Measurements from ENCODE around the gene C19orf38. TPM values are rescaled to one million over a fixed set of nuclear protein-coding genes. Genes with fewer than 3 reads are reported as not detected.

The C19orf38 gene
- total and polyA plus RNA-seq, 10 donors = 10.2 to 48.1 (median 17.9) TPM

DNA sequence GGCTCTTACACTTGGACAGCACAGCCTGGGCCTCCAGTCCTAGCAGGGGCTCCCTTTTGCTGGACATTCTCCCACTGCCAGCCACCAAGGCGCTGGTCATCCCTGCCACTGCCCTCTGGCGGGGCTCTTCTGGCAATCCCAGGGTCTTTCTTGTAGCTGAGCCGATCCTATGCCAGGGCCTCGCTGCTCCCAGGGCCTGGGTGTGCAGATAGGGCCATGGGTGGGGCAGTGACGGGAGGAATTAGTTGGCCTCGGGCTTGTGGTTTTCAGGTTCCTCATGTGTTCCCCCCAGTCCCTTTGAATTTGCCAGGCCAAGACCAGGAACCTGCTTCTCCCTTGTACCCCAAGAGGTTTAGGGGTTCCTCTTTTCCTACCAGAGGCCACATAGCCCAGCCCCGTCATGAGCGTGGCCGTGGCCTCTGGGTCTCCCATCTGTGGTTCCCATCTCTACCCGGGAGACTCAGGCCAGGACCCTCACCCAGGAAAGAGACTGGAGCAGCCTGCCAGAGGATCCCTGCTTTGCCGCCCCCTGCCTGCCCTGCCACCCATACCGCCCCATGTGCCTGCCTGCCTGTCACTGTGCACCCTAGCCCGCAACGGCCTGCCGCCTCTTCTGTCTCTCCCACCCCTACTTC lies 38.4 kb upstream of the C19orf38 start:
- TF ChIP-seq POLR2AphosphoS5 (IDR thresholded peaks at IDR 0.05) (peak in 1 of 3 donors; percentile 47), POLR2A (IDR thresholded peaks at IDR 0.05) (no peak)
- TF ChIP-seq, protein P1, sequence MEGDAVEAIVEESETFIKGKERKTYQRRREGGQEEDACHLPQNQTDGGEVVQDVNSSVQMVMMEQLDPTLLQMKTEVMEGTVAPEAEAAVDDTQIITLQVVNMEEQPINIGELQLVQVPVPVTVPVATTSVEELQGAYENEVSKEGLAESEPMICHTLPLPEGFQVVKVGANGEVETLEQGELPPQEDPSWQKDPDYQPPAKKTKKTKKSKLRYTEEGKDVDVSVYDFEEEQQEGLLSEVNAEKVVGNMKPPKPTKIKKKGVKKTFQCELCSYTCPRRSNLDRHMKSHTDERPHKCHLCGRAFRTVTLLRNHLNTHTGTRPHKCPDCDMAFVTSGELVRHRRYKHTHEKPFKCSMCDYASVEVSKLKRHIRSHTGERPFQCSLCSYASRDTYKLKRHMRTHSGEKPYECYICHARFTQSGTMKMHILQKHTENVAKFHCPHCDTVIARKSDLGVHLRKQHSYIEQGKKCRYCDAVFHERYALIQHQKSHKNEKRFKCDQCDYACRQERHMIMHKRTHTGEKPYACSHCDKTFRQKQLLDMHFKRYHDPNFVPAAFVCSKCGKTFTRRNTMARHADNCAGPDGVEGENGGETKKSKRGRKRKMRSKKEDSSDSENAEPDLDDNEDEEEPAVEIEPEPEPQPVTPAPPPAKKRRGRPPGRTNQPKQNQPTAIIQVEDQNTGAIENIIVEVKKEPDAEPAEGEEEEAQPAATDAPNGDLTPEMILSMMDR (IDR thresholded peaks at IDR 0.05 in 8 of 11, conservative IDR thresholded peaks at IDR 0.05 in 3 of 11) = no peak
- Histone ChIP-seq H3K36me3 (peaks cover 0 to 100% (median 53%) of the 10 kb centered on the region in 6 donors), H3K9me3 (no peaks in the 10 kb centered on the region), H3K27ac (peak overlapping the region; percentile 35 to 89 (median 74)), H3K27me3 (replicated peaks in 1 of 7) (no peaks in the 10 kb centered on the region), H3K4me3 (peak overlapping the region in 1 of 8 donors; percentile 14), H3K4me1 (peaks cover 2 to 88% (median 44%) of the 10 kb centered on the region in 6 donors)
- WGBS, 5 donors = 55 to 75% (median 72%) methylated on average over 10 to 15 of the region's 15 CpGs
- intact Hi-C loops (cut with DNase I; ENCODE audit: low total_unique reads) = no loop called here
- DNase-seq = no peak

DNA sequence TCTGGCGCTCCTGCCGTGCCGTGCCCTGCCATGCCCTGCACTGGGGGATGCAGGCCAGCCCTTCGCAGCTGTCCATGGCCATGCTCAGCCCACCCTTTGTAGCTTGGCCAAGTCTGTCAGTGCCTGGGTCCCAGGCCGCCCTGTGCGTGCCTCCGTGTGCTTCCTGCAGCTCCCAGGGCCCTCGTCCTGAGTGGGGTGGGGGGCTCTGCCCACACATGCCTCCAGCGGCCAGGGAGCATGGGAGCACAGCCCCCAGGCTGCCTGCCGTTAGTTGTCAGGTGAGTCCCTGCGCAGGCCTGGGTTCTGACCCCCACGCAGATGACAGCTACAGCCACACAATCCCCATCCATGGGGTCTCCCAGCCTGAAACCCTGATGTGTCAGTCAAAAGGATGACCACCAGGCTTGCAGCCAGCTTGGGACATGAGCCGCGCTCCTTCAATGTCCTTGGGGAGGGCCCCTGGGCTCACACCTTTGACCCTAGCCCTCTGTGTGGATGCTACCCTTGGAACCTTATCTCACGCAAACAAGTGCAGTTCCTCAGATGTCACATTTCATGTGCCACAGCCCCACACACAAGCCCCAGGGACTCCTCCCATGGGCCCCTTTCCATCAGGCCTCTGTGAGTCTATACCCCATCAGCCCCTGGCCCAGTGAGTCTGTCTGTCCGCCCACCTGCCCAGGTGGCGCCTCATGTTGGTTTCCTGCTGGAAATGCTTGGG lies 36.7 kb upstream of the C19orf38 start:
- peak overlapping the region in 1 of 8 donors; percentile 14 for H3K4me3 ChIP-seq
- H3K9me3 ChIP-seq = no peaks in the 10 kb centered on the region
- peak overlapping the region in 6 of 8 donors; percentile 78 to 89 (median 84) for H3K27ac ChIP-seq
- intact Hi-C loops (cut with DNase I; ENCODE audit: low total_unique reads) = no loop called here
- no peaks in the 10 kb centered on the region for H3K27me3 ChIP-seq (replicated peaks in 1 of 7)
- 90 to 97% (median 94%) methylated on average over 9 to 17 of the region's 17 CpGs for WGBS, 5 donors
- H3K36me3 ChIP-seq = peaks cover 0 to 100% (median 56%) of the 10 kb centered on the region in 6 donors
- TF ChIP-seq POLR2A (IDR thresholded peaks at IDR 0.05) (no peak), POLR2AphosphoS5 (IDR thresholded peaks at IDR 0.05) (peak in 2 of 3 donors; percentile 20 to 55)
- DNase-seq = no peak
- peaks cover 2 to 87% (median 44%) of the 10 kb centered on the region in 6 donors for H3K4me1 ChIP-seq

DNA sequence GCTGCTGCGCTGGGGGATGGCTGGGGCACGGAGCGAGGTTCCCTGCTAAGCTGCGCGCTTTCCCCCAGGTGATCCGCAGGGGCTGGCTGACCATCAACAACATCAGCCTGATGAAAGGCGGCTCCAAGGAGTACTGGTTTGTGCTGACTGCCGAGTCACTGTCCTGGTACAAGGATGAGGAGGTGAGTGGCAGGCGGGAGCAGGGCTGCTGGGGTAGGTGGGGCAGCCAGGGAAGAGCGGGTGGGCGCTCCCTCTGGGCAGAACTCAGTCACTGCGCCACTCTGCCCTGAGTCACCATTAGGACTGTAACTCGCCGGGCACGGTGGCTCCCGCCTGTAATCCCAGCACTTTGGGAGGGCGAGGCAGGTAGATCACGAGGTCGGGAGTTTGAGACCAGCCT lies 36.0 kb upstream of the C19orf38 start:
- H3K9me3 ChIP-seq = no peaks in the 10 kb centered on the region
- 85 to 98% (median 90%) methylated on average over 10 to 19 of the region's 19 CpGs for WGBS, 5 donors
- TF ChIP-seq POLR2AphosphoS5 (IDR thresholded peaks at IDR 0.05) = peak in 1 of 3 donors; percentile 15
- TF ChIP-seq POLR2A (IDR thresholded peaks at IDR 0.05) = no peak
- intact Hi-C loops (cut with DNase I; ENCODE audit: low total_unique reads) = no loop called here
- H3K4me1 ChIP-seq = peaks cover 2 to 89% (median 44%) of the 10 kb centered on the region in 6 donors
- H3K4me3 ChIP-seq = peak overlapping the region in 1 of 8 donors; percentile 33
- H3K27ac ChIP-seq = peak overlapping the region in 7 of 8 donors; percentile 68 to 89 (median 84)
- H3K27me3 ChIP-seq (replicated peaks in 1 of 7) = no peaks in the 10 kb centered on the region
- no peak for DNase-seq
- H3K36me3 ChIP-seq = peaks cover 0 to 100% (median 59%) of the 10 kb centered on the region in 6 donors

DNA sequence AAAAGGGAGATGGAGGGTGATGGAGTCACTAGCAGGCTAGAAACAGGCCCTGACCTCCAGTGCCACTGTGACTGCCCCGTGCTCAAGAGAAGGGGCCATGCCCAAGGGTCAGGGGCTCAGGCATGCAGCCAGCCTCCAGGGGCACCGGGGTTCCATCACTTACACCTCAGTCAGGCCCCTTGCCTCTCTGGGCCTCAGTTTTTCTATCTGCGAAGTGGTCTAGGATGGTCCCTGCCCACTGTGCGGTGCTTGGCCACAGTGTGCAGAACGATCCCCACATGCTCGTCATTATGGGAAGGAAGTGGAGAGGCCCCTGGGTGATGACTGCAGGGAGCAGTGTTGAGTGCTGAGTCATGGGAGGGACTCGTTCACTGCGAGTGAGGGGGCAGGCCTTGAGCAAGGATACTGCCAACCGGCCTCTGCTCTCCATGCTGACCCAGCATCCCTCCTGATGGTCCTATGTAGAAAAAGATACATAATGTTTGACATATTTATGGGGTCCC lies 35.3 kb upstream of the C19orf38 start:
- peak; percentile 85 for DNase-seq
- H3K9me3 ChIP-seq = no peaks in the 10 kb centered on the region
- H3K4me3 ChIP-seq = peak overlapping the region in 1 of 8 donors; percentile 33
- WGBS, 5 donors = 28 to 48% (median 40%) methylated on average over 8 to 9 of the region's 9 CpGs
- intact Hi-C loops (cut with DNase I; ENCODE audit: low total_unique reads) = no loop called here
- no peaks in the 10 kb centered on the region for H3K27me3 ChIP-seq (replicated peaks in 1 of 7)
- peaks cover 2 to 87% (median 44%) of the 10 kb centered on the region in 6 donors for H3K4me1 ChIP-seq
- H3K36me3 ChIP-seq = peaks cover 0 to 100% (median 60%) of the 10 kb centered on the region in 6 donors
- TF ChIP-seq POLR2AphosphoS5 (IDR thresholded peaks at IDR 0.05) = peak; percentile 57 to 79 (median 70)
- TF ChIP-seq, protein P1 (IDR thresholded peaks at IDR 0.05 in 8 of 11, conservative IDR thresholded peaks at IDR 0.05 in 3 of 11) = no peak
- H3K27ac ChIP-seq = peak overlapping the region in 7 of 8 donors; percentile 68 to 89 (median 84)
